Gastroesophageal sphincter (tissue), 3 donors: Measurements from ENCODE around the gene PTPRK.

Source experiments
- EP300 ChIP-seq: sonication (generic); formaldehyde crosslinking; IDR thresholded peaks from one replicate; pipeline ENCODE4 v1.6.1; 2017; ENCODE audit warnings: antibody characterized with exemption, mild to moderate bottlenecking
- POLR2A ChIP-seq, 2 donors: fragments of 450-650 bp; IDR thresholded peaks; one replicate each; pipeline ENCODE4 v1.6.1; 2017; ENCODE audit warnings: antibody characterized with exemption in 2 of 2, mild to moderate bottlenecking in 2 of 2, moderate library complexity in 1 of 2
- POLR2AphosphoS5 ChIP-seq: sonication (generic); formaldehyde crosslinking; IDR thresholded peaks from one replicate; pipeline ENCODE4 v1.6.1; 2017; ENCODE audit warnings: antibody characterized with exemption
- TF ChIP-seq, protein P1 (sequence below), 4 experiments: fragments of 200-600 bp in 2 of 4; fragments of 450-650 bp in 2 of 4; sonication (generic) in 1 of 4; IDR thresholded peaks; one replicate each; pipeline ENCODE4 v1.5.1; 2017 to 2019; ENCODE audit warnings: antibody characterized with exemption in 4 of 4, mild to moderate bottlenecking in 2 of 4, moderate library complexity in 2 of 4

DNA sequence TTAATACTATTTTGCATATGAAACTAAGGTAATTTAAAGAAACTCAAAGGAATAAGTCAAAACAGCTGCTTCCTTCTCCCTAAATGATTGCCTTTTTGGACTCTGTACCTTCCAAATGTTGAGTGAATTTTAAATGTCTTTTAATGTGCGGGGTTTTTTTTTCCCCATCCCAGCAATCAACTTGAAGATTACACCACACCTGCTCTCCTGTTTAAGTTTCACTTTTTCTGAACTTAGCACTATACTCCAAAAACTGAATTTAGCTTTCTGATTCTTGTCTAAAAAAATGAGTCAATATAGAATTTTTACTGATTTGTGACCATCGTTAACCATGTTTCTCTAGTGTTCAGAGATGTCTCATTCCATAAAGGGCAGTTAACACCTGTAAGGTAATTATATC lies 398.8 kb downstream of the PTPRK start:
- TF ChIP-seq, protein P1, sequence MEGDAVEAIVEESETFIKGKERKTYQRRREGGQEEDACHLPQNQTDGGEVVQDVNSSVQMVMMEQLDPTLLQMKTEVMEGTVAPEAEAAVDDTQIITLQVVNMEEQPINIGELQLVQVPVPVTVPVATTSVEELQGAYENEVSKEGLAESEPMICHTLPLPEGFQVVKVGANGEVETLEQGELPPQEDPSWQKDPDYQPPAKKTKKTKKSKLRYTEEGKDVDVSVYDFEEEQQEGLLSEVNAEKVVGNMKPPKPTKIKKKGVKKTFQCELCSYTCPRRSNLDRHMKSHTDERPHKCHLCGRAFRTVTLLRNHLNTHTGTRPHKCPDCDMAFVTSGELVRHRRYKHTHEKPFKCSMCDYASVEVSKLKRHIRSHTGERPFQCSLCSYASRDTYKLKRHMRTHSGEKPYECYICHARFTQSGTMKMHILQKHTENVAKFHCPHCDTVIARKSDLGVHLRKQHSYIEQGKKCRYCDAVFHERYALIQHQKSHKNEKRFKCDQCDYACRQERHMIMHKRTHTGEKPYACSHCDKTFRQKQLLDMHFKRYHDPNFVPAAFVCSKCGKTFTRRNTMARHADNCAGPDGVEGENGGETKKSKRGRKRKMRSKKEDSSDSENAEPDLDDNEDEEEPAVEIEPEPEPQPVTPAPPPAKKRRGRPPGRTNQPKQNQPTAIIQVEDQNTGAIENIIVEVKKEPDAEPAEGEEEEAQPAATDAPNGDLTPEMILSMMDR (IDR thresholded peaks at IDR 0.05): no peak
- TF ChIP-seq POLR2A (IDR thresholded peaks at IDR 0.05): no peak
- TF ChIP-seq EP300: no peak
- no peak for TF ChIP-seq POLR2AphosphoS5
